ENCODE measurements around the gene IFNW1. TPM values are rescaled to one million over a fixed set of nuclear protein-coding genes. Genes with fewer than 3 reads are reported as not detected.

Gene IFNW1
- total RNA-seq, 1 donor from 2014 or later: not detected

GRCh38 chr9:21110708-21111576 lies 30.7 kb downstream of the IFNW1 start:
- Histone ChIP-seq H3K9ac (ENCODE audit: low read depth in 1 of 3, low read length in 3 of 3) (no peak overlapping the region), H3K27me3 (ENCODE audit: control insufficient read depth in 3 of 3, insufficient read depth in 3 of 3, low read length in 3 of 3) (no peaks in the 10 kb centered on the region), H3K4me3 (ENCODE audit: low read length in 3 of 3) (no peak overlapping the region), H3K4me1 (ENCODE audit: control insufficient read depth in 3 of 3, insufficient read depth in 3 of 3, low read length in 3 of 3) (no peaks in the 10 kb centered on the region), H3K36me3 (ENCODE audit: control insufficient read depth in 3 of 3, insufficient read depth in 3 of 3, low read length in 3 of 3) (no peaks in the 10 kb centered on the region), H3K9me3 (ENCODE audit: control insufficient read depth in 3 of 3, low read length in 3 of 3) (no peaks in the 10 kb centered on the region), H3K27ac (ENCODE audit: low read depth, low read length) (no peak overlapping the region)

- no peak overlapping the region for H3K27ac ChIP-seq (ENCODE audit: low read depth, low read length)
Measured at GRCh38 chr9:21104787-21105186, 36.8 kb downstream of the IFNW1 start.

GRCh38 chr9:21102305-21102704 lies 39.3 kb downstream of the IFNW1 start:
- Histone ChIP-seq H3K4me3 (ENCODE audit: low read length in 3 of 3) (no peak overlapping the region), H3K27ac (ENCODE audit: low read depth, low read length) (no peak overlapping the region), H3K36me3 (ENCODE audit: control insufficient read depth in 3 of 3, insufficient read depth in 3 of 3, low read length in 3 of 3) (no peaks in the 10 kb centered on the region), H3K9me3 (ENCODE audit: control insufficient read depth in 3 of 3, low read length in 3 of 3) (no peaks in the 10 kb centered on the region), H3K9ac (ENCODE audit: low read depth in 1 of 3, low read length in 3 of 3) (no peak overlapping the region), H3K4me1 (ENCODE audit: control insufficient read depth in 3 of 3, insufficient read depth in 3 of 3, low read length in 3 of 3) (no peaks in the 10 kb centered on the region), H3K27me3 (ENCODE audit: control insufficient read depth in 3 of 3, insufficient read depth in 3 of 3, low read length in 3 of 3) (no peaks in the 10 kb centered on the region)

More at GRCh38 chr9:21104787-21105186, 36.8 kb downstream of the IFNW1 start:
- no peak overlapping the region for H3K4me3 ChIP-seq (ENCODE audit: low read length in 3 of 3)
- H3K27me3 ChIP-seq (ENCODE audit: control insufficient read depth in 3 of 3, insufficient read depth in 3 of 3, low read length in 3 of 3): no peaks in the 10 kb centered on the region
- no peaks in the 10 kb centered on the region for H3K36me3 ChIP-seq (ENCODE audit: control insufficient read depth in 3 of 3, insufficient read depth in 3 of 3, low read length in 3 of 3)
- H3K9ac ChIP-seq (ENCODE audit: low read depth in 1 of 3, low read length in 3 of 3): no peak overlapping the region
- H3K9me3 ChIP-seq (ENCODE audit: control insufficient read depth in 3 of 3, low read length in 3 of 3): no peaks in the 10 kb centered on the region
- no peaks in the 10 kb centered on the region for H3K4me1 ChIP-seq (ENCODE audit: control insufficient read depth in 3 of 3, insufficient read depth in 3 of 3, low read length in 3 of 3)

GRCh38 chr9:21097817-21098216 lies 43.8 kb downstream of the IFNW1 start:
- H3K9me3 ChIP-seq (ENCODE audit: control insufficient read depth in 3 of 3, low read length in 3 of 3): no peaks in the 10 kb centered on the region
- no peak overlapping the region for H3K9ac ChIP-seq (ENCODE audit: low read depth in 1 of 3, low read length in 3 of 3)
- no peaks in the 10 kb centered on the region for H3K36me3 ChIP-seq (ENCODE audit: control insufficient read depth in 3 of 3, insufficient read depth in 3 of 3, low read length in 3 of 3)
- peaks cover 0 to 12% (median 6%) of the 10 kb centered on the region in 3 donors for H3K4me1 ChIP-seq (ENCODE audit: control insufficient read depth in 3 of 3, insufficient read depth in 3 of 3, low read length in 3 of 3)
- no peak overlapping the region for H3K4me3 ChIP-seq (ENCODE audit: low read length in 3 of 3)
- no peaks in the 10 kb centered on the region for H3K27me3 ChIP-seq (ENCODE audit: control insufficient read depth in 3 of 3, insufficient read depth in 3 of 3, low read length in 3 of 3)
- H3K27ac ChIP-seq (ENCODE audit: low read depth, low read length): no peak overlapping the region

GRCh38 chr9:21096901-21097255 lies 44.8 kb downstream of the IFNW1 start:
- H3K27ac ChIP-seq (ENCODE audit: low read depth, low read length): peak overlapping the region; percentile 64

GRCh38 chr9:21096172-21096900 lies 45.3 kb downstream of the IFNW1 start:
- Histone ChIP-seq H3K9me3 (ENCODE audit: control insufficient read depth in 3 of 3, low read length in 3 of 3) (no peaks in the 10 kb centered on the region), H3K4me3 (ENCODE audit: low read length in 3 of 3) (peak overlapping the region; percentile 64 to 68 (median 66)), H3K27ac (ENCODE audit: low read depth, low read length) (peak overlapping the region; percentile 64), H3K9ac (ENCODE audit: low read depth in 1 of 3, low read length in 3 of 3) (peak overlapping the region; percentile 52 to 68 (median 65)), H3K36me3 (ENCODE audit: control insufficient read depth in 3 of 3, insufficient read depth in 3 of 3, low read length in 3 of 3) (no peaks in the 10 kb centered on the region), H3K4me1 (ENCODE audit: control insufficient read depth in 3 of 3, insufficient read depth in 3 of 3, low read length in 3 of 3) (peaks cover 0 to 12% (median 6%) of the 10 kb centered on the region in 3 donors), H3K27me3 (ENCODE audit: control insufficient read depth in 3 of 3, insufficient read depth in 3 of 3, low read length in 3 of 3) (no peaks in the 10 kb centered on the region)

More at GRCh38 chr9:21096901-21097255, 44.8 kb downstream of the IFNW1 start:
- Histone ChIP-seq H3K4me1 (ENCODE audit: control insufficient read depth in 3 of 3, insufficient read depth in 3 of 3, low read length in 3 of 3) (peaks cover 0 to 12% (median 6%) of the 10 kb centered on the region in 3 donors), H3K9ac (ENCODE audit: low read depth in 1 of 3, low read length in 3 of 3) (peak overlapping the region in 2 of 3 donors; percentile 65 to 68), H3K4me3 (ENCODE audit: low read length in 3 of 3) (peak overlapping the region; percentile 64 to 68 (median 66)), H3K9me3 (ENCODE audit: control insufficient read depth in 3 of 3, low read length in 3 of 3) (no peaks in the 10 kb centered on the region), H3K36me3 (ENCODE audit: control insufficient read depth in 3 of 3, insufficient read depth in 3 of 3, low read length in 3 of 3) (no peaks in the 10 kb centered on the region), H3K27me3 (ENCODE audit: control insufficient read depth in 3 of 3, insufficient read depth in 3 of 3, low read length in 3 of 3) (no peaks in the 10 kb centered on the region)

- peak overlapping the region in 1 of 3 donors; percentile 68 for H3K9ac ChIP-seq (ENCODE audit: low read depth in 1 of 3, low read length in 3 of 3)
- no peaks in the 10 kb centered on the region for H3K27me3 ChIP-seq (ENCODE audit: control insufficient read depth in 3 of 3, insufficient read depth in 3 of 3, low read length in 3 of 3)
- no peaks in the 10 kb centered on the region for H3K36me3 ChIP-seq (ENCODE audit: control insufficient read depth in 3 of 3, insufficient read depth in 3 of 3, low read length in 3 of 3)
- H3K4me3 ChIP-seq (ENCODE audit: low read length in 3 of 3): no peak overlapping the region
- peak overlapping the region; percentile 64 for H3K27ac ChIP-seq (ENCODE audit: low read depth, low read length)
- H3K4me1 ChIP-seq (ENCODE audit: control insufficient read depth in 3 of 3, insufficient read depth in 3 of 3, low read length in 3 of 3): peaks cover 0 to 12% (median 6%) of the 10 kb centered on the region in 3 donors
- no peaks in the 10 kb centered on the region for H3K9me3 ChIP-seq (ENCODE audit: control insufficient read depth in 3 of 3, low read length in 3 of 3)
Measured at GRCh38 chr9:21095561-21095960, 46.1 kb downstream of the IFNW1 start.

Small RNA genes within 50 kb of the gene (small RNA-seq; reads per million reads assigned to genes)
- gene IFNWP4 (not detected), gene RF00019 (not detected)

Other genes with a start within 250 kb of the IFNW1 start
- gene HACD4, start 110.2 kb downstream of the IFNW1 start, total RNA-seq: 2.1 TPM
- not detected for gene IFNB1, start 63.9 kb downstream of the IFNW1 start, total RNA-seq
- gene IFNA21, start 24.8 kb upstream of the IFNW1 start, total RNA-seq: not detected
- not detected for gene IFNA4, start 45.8 kb upstream of the IFNW1 start, total RNA-seq
- gene IFNA7, start 60.4 kb upstream of the IFNW1 start, total RNA-seq: not detected
- gene IFNA10, start 65.3 kb upstream of the IFNW1 start, total RNA-seq: not detected
- gene IFNA16, start 75.5 kb upstream of the IFNW1 start, total RNA-seq: not detected
- not detected for gene IFNA17, start 86.4 kb upstream of the IFNW1 start, total RNA-seq
- not detected for gene IFNA14, start 98.2 kb upstream of the IFNW1 start, total RNA-seq
- not detected for gene IFNA5, start 163.5 kb upstream of the IFNW1 start, total RNA-seq
- gene KLHL9, start 193.6 kb upstream of the IFNW1 start, total RNA-seq: 24.5 TPM
- gene IFNA6, start 209.1 kb upstream of the IFNW1 start, total RNA-seq: not detected
- gene IFNA13, start 226.2 kb upstream of the IFNW1 start, total RNA-seq: 0.52 TPM
- not detected for gene IFNA2, start 243.6 kb upstream of the IFNW1 start, total RNA-seq